HEK293 (cell line): ENCODE results near the gene TMEM178A.

Experiments
- CTCF ChIA-PET: fragments of 350-600 bp; formaldehyde crosslinking; extraction: SDS; loops from one replicate; lab custom pipeline; 2021; ENCODE audit warnings: antibody characterized with exemption; lab: Yijun Ruan, JAX
- POLR2A ChIA-PET: fragments of 300-600 bp; formaldehyde crosslinking; extraction: SDS; loops from one replicate; lab custom pipeline; 2020; ENCODE audit warnings: antibody characterized with exemption, inconsistent platforms; lab: Yijun Ruan, JAX
- H3K27ac ChIP-seq: fragments of 200-500 bp; sonication (Bioruptor generic); 2 replicates; pipeline ENCODE4 v1.5.1; 2014; ENCODE audit warnings: low read depth, low read length, control low read depth, inconsistent platforms; ENCODE audit errors: extremely low read depth
- H3K36me3 ChIP-seq, 2 experiments: fragments of 200-500 bp in 1 of 2; sonication (Bioruptor generic) in 1 of 2; 1 replicate in 1 of 2; 2 replicates in 1 of 2; pipeline ENCODE4 v1.5.1; 2014 to 2017; ENCODE audit warnings: inconsistent platforms in 2 of 2, low read length in 2 of 2; ENCODE audit not compliant: control insufficient read depth in 2 of 2, insufficient read depth in 1 of 2
- H3K4me1 ChIP-seq: fragments of 200-500 bp; sonication (Bioruptor generic); 2 replicates; pipeline ENCODE4 v1.5.1; 2014; ENCODE audit warnings: mild to moderate bottlenecking, low read length, inconsistent platforms; ENCODE audit not compliant: control insufficient read depth, insufficient read depth
- H3K4me3 ChIP-seq: 2 replicates; pipeline ENCODE4 v1.5.1; 2011; ENCODE audit warnings: low read depth, mild to moderate bottlenecking, control low read depth, low read length, moderate library complexity
- H3K9me3 ChIP-seq: fragments of 200-500 bp; sonication (Bioruptor generic); 2 replicates; pipeline ENCODE4 v1.5.1; 2014; ENCODE audit warnings: low read depth, low read length, inconsistent platforms; ENCODE audit not compliant: control insufficient read depth, insufficient read depth
- AEBP2 ChIP-seq: fragments of 450-650 bp; formaldehyde crosslinking; IDR thresholded peaks from 2 replicates; pipeline ENCODE4 v1.5.1; 2016; ENCODE audit warnings: missing biosample characterization, missing genetic modification characterization, borderline replicate concordance
- BCL6B ChIP-seq: fragments of 450-650 bp; formaldehyde crosslinking; IDR thresholded peaks from 2 replicates; pipeline ENCODE4 v1.5.1; 2017; ENCODE audit warnings: missing biosample characterization, missing genetic modification characterization
- HOXA7 ChIP-seq: sonication (generic); formaldehyde crosslinking; IDR thresholded peaks from 2 replicates; pipeline ENCODE4 v1.8.1; 2022; ENCODE audit warnings: missing genetic modification reagents, borderline replicate concordance
- MEIS1 ChIP-seq: sonication (generic); formaldehyde crosslinking; IDR thresholded peaks from 2 replicates; pipeline ENCODE4 v1.8.1; 2022; ENCODE audit warnings: missing genetic modification reagents, mild to moderate bottlenecking, borderline replicate concordance
- MYNN ChIP-seq: fragments of 450-650 bp; formaldehyde crosslinking; IDR thresholded peaks from 2 replicates; pipeline ENCODE4 v1.5.1; 2016; ENCODE audit warnings: missing biosample characterization, missing genetic modification characterization, borderline replicate concordance
- WT1 ChIP-seq: fragments of 450-650 bp; formaldehyde crosslinking; IDR thresholded peaks from 2 replicates; pipeline ENCODE4 v1.5.1; 2016; ENCODE audit warnings: missing biosample characterization, missing genetic modification characterization
- ZBTB10 ChIP-seq: fragments of 450-650 bp; formaldehyde crosslinking; IDR thresholded peaks from 2 replicates; pipeline ENCODE4 v1.5.1; 2016; ENCODE audit warnings: missing biosample characterization, missing genetic modification characterization
- ZFP37 ChIP-seq: fragments of 450-650 bp; formaldehyde crosslinking; IDR thresholded peaks from 2 replicates; pipeline ENCODE4 v1.5.1; 2016; ENCODE audit warnings: missing biosample characterization, missing genetic modification characterization
- ZNF157 ChIP-seq: fragments of 450-650 bp; formaldehyde crosslinking; IDR thresholded peaks from 2 replicates; pipeline ENCODE4 v1.5.1; 2016; ENCODE audit warnings: missing biosample characterization, missing genetic modification characterization
- ZNF202 ChIP-seq: fragments of 450-650 bp; formaldehyde crosslinking; IDR thresholded peaks from 2 replicates; pipeline ENCODE4 v1.5.1; 2016; ENCODE audit warnings: missing biosample characterization, missing genetic modification characterization, borderline replicate concordance
- ZNF223 ChIP-seq: fragments of 450-650 bp; formaldehyde crosslinking; IDR thresholded peaks from 2 replicates; pipeline ENCODE4 v1.5.1; 2016; ENCODE audit warnings: missing biosample characterization, missing genetic modification characterization
- ZNF239 ChIP-seq: fragments of 450-650 bp; formaldehyde crosslinking; IDR thresholded peaks from 2 replicates; pipeline ENCODE4 v1.5.1; 2016; ENCODE audit warnings: missing biosample characterization, missing genetic modification characterization
- ZNF335 ChIP-seq: fragments of 450-650 bp; formaldehyde crosslinking; conservative IDR thresholded peaks from 2 replicates; pipeline ENCODE4 v1.5.1; 2016; ENCODE audit warnings: missing biosample characterization, missing genetic modification characterization
- ZNF391 ChIP-seq: fragments of 450-650 bp; formaldehyde crosslinking; IDR thresholded peaks from 2 replicates; pipeline ENCODE4 v1.5.1; 2016; ENCODE audit warnings: low read depth, missing biosample characterization, missing genetic modification characterization, borderline replicate concordance
- ZNF521 ChIP-seq: fragments of 450-650 bp; formaldehyde crosslinking; IDR thresholded peaks from 2 replicates; pipeline ENCODE4 v1.5.1; 2017; ENCODE audit warnings: missing biosample characterization, mild to moderate bottlenecking, missing genetic modification characterization
- ZNF555 ChIP-seq: fragments of 450-650 bp; formaldehyde crosslinking; conservative IDR thresholded peaks from 2 replicates; pipeline ENCODE4 v1.5.1; 2017; ENCODE audit warnings: missing biosample characterization, mild to moderate bottlenecking, missing genetic modification characterization, inconsistent platforms
- ZNF768 ChIP-seq: fragments of 450-650 bp; formaldehyde crosslinking; IDR thresholded peaks from 2 replicates; pipeline ENCODE4 v1.5.1; 2018; ENCODE audit warnings: missing biosample characterization, mild to moderate bottlenecking, missing genetic modification characterization
- TF ChIP-seq, protein P1 (sequence below): fragments of 450-650 bp; formaldehyde crosslinking; IDR thresholded peaks from 2 replicates; pipeline ENCODE4 v1.5.1; 2016; ENCODE audit warnings: missing biosample characterization, missing genetic modification characterization
- TF ChIP-seq, protein P2 (sequence below): fragments of 450-650 bp; formaldehyde crosslinking; IDR thresholded peaks from 2 replicates; pipeline ENCODE4; 2016; ENCODE audit warnings: missing biosample characterization, missing genetic modification characterization
- TF ChIP-seq, protein P3 (sequence below): fragments of 450-650 bp; formaldehyde crosslinking; IDR thresholded peaks from 2 replicates; pipeline ENCODE4 v1.5.1; 2016; ENCODE audit warnings: missing biosample characterization, missing genetic modification characterization
- TF ChIP-seq, protein P4 (sequence below): fragments of 450-650 bp; formaldehyde crosslinking; IDR thresholded peaks from 2 replicates; pipeline ENCODE4 v1.5.1; 2016; ENCODE audit warnings: missing biosample characterization, missing genetic modification characterization

The TMEM178A gene

DNA sequence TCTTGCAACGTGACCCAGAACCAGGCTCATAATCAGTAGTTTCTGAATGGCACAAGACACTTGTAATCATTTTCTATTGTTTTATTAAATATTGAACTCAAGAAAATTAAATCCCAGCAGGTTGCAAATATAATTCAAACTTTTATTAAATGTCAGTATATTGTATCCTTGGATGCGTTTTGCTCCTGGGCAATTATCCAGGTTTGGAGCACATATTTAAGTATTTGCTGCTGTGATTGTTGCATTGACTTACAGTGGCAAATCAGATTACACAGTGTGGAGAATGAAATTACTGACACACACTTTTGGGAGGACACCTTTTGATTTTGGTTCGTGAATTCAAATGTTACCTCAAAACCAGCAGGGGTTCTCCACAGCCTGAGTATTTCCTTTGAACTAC, 27.1 kb upstream of the TMEM178A start (continued):
- no peak for TF ChIP-seq ZNF335 (tag by site-specific recombination)
- TF ChIP-seq HOXA7 (CRISPR knock-in tag): no peak
- TF ChIP-seq ZNF555 (tag by site-specific recombination): no peak
- no peak for TF ChIP-seq ZNF239 (tag by site-specific recombination)

GRCh38 chr2:39640107-39640506, 25.6 kb upstream of the TMEM178A start:
- Histone ChIP-seq H3K4me1 (peaks cover 2% of the 10 kb centered on the region; the same call in 1 of the 2 replicates), H3K27ac (no peak overlapping the region), H3K4me3 (no peak overlapping the region), H3K36me3 (no peaks in the 10 kb centered on the region), H3K9me3 (no peaks in the 10 kb centered on the region)
- CTCF ChIA-PET: no interaction called here
- TF ChIP-seq MYNN (tag by site-specific recombination) (no peak), AEBP2 (tag by site-specific recombination) (no peak), BCL6B (tag by site-specific recombination) (no peak), ZFP37 (no peak), ZNF239 (tag by site-specific recombination) (no peak), ZNF223 (no peak), ZNF768 (no peak), WT1 (tag by site-specific recombination) (no peak)
- TF ChIP-seq, protein P1, sequence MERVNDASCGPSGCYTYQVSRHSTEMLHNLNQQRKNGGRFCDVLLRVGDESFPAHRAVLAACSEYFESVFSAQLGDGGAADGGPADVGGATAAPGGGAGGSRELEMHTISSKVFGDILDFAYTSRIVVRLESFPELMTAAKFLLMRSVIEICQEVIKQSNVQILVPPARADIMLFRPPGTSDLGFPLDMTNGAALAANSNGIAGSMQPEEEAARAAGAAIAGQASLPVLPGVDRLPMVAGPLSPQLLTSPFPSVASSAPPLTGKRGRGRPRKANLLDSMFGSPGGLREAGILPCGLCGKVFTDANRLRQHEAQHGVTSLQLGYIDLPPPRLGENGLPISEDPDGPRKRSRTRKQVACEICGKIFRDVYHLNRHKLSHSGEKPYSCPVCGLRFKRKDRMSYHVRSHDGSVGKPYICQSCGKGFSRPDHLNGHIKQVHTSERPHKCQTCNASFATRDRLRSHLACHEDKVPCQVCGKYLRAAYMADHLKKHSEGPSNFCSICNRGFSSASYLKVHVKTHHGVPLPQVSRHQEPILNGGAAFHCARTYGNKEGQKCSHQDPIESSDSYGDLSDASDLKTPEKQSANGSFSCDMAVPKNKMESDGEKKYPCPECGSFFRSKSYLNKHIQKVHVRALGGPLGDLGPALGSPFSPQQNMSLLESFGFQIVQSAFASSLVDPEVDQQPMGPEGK (tag by site-specific recombination): no peak
- TF ChIP-seq, protein P2, sequence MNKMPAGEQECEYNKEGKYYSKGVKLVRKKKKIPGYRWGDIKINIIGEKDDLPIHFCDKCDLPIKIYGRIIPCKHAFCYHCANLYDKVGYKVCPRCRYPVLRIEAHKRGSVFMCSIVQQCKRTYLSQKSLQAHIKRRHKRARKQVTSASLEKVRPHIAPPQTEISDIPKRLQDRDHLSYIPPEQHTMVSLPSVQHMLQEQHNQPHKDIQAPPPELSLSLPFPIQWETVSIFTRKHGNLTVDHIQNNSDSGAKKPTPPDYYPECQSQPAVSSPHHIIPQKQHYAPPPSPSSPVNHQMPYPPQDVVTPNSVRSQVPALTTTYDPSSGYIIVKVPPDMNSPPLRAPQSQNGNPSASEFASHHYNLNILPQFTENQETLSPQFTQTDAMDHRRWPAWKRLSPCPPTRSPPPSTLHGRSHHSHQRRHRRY (tag by site-specific recombination): no peak
- TF ChIP-seq, protein P3, sequence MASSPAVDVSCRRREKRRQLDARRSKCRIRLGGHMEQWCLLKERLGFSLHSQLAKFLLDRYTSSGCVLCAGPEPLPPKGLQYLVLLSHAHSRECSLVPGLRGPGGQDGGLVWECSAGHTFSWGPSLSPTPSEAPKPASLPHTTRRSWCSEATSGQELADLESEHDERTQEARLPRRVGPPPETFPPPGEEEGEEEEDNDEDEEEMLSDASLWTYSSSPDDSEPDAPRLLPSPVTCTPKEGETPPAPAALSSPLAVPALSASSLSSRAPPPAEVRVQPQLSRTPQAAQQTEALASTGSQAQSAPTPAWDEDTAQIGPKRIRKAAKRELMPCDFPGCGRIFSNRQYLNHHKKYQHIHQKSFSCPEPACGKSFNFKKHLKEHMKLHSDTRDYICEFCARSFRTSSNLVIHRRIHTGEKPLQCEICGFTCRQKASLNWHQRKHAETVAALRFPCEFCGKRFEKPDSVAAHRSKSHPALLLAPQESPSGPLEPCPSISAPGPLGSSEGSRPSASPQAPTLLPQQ: no peak
- POLR2A ChIA-PET: no interaction called here

DNA sequence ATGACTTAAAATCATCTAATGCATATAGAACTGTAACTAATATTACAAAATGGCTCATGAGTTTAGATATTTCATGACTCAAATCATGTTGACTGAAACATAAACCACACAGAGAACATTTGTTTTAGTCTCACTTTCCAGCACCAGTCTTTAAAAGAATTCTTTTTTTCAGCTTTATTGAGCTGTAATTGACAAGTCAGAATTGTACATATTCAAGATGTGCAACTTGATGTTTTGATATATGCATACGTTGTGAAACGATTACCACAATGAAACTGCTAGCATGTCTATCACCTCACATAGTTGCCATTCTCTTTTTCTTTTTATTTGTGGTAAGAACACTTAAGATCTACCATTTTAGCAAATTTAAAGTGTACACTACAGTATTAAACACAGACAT, 25.0 kb upstream of the TMEM178A start:
- Histone ChIP-seq H3K4me1 (peaks cover 2% of the 10 kb centered on the region; the same call in 1 of the 2 replicates), H3K9me3 (no peaks in the 10 kb centered on the region), H3K4me3 (no peak overlapping the region), H3K36me3 (no peaks in the 10 kb centered on the region), H3K27ac (no peak overlapping the region)
- POLR2A ChIA-PET: no interaction called here
- CTCF ChIA-PET: no interaction called here
- TF ChIP-seq ZNF202 (tag by site-specific recombination) (no peak), ZNF391 (tag by site-specific recombination) (no peak), ZBTB10 (no peak), ZNF521 (no peak), ZNF157 (no peak), MEIS1 (CRISPR knock-in tag) (no peak), ZNF335 (tag by site-specific recombination) (no peak)
- TF ChIP-seq, protein P4, sequence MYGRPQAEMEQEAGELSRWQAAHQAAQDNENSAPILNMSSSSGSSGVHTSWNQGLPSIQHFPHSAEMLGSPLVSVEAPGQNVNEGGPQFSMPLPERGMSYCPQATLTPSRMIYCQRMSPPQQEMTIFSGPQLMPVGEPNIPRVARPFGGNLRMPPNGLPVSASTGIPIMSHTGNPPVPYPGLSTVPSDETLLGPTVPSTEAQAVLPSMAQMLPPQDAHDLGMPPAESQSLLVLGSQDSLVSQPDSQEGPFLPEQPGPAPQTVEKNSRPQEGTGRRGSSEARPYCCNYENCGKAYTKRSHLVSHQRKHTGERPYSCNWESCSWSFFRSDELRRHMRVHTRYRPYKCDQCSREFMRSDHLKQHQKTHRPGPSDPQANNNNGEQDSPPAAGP (tag by site-specific recombination): no peak
